ENCODE measurements around the gene FNIP2.
"Not testable (repeated sequence)": the region's sequence is repeated elsewhere in the genome, so short reads cannot be mapped to it uniquely, and the experiment has no call there.

Gene FNIP2

DNA sequence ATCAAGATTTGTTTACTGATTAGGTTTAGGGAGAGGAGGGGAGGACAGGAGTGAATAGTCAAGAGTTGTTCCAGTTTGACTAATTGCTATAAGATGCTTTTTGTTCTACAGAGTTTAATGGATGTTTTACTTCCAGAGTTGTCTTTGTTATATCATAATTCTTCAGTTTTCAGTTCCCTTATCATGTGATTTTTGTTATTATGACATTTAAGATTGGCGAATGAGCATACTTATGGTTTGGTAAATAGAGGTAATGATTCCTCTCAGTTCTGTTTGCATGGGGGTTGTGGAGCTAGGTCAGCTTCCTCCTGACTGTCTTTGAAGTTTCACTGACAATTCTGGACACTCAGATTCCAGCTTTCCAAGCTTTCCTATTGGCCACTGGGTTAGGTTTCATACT, 24.6 kb downstream of the FNIP2 start:
- 100% methylated on average over 1 of the region's 1 CpG for WGBS
- H3K4me3 ChIP-seq (ENCODE audit: low read length); H3K27ac ChIP-seq (ENCODE audit: low read depth, low read length); H3K9me3 ChIP-seq (ENCODE audit: insufficient read depth, low read depth, low read length); H3K27me3 ChIP-seq (ENCODE audit: insufficient read depth, low read length); H3K36me3 ChIP-seq (ENCODE audit: insufficient read depth, low read length); H3K9ac ChIP-seq (ENCODE audit: low read depth, low read length): not testable (repeated sequence)
- H3K4me1 ChIP-seq (ENCODE audit: insufficient read depth, low read length) = peaks cover 17% of the 10 kb centered on the region

DNA sequence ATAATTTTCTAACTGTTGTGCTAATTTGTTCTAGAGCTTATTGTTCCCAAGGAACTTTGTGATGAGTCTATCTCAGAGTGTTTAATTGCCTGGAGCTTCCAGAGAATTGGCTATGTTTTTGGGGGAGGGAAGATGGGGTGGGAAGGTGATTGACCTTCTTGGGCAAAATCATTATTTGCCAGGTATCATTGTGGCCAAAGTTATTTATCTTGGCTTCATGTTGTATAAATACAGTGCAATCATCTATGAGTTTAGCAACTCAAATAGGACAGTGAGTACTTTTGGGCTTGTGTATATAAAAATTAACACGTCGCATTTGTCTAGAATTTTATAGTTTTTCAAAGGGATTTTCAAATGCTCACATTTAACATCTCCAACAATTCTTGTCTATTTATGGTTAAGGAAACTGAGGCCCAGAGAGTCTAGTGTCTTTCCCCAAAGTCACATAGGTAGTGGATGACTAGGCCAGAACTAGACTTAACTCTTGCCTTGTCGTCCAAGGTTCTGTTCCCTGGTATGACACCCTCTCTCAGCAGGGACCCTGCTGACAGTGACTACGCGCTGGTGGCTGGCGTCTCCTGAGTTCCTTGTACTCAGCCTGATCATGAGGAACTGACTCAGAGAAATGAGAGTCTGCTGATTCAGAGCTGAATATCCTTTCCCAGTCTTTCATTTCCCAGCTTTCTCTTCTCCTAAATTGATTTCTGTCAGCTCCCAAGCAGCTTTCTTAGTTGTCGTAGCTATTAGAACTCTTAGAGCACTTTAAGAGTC, 27.7 kb downstream of the FNIP2 start:
- Histone ChIP-seq H3K36me3 (ENCODE audit: insufficient read depth, low read length) (no peaks in the 10 kb centered on the region), H3K9ac (ENCODE audit: low read depth, low read length) (no peak overlapping the region)

DNA sequence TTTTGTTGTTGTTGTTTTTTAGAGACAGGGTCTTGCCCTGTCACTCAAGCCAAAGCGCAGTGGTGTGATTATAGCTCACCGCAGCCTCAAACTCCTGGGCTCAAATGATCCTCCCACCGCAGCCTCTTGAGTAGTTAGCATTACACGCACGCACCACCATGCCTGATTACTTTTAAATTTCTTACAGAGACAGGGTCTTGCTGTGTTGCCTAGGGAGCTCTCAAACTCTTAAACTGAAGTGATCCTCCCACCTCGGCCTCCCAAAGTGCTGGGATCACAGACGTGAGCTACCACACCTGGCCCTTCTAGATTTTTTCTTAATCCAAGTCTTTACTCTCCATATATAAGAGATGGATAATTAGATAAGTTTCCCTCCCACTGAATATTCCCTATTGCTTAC, 29.2 kb downstream of the FNIP2 start:
- H3K4me1 ChIP-seq (ENCODE audit: insufficient read depth, low read length) = peaks cover 17% of the 10 kb centered on the region
- no peaks in the 10 kb centered on the region for H3K27me3 ChIP-seq (ENCODE audit: insufficient read depth, low read length)
- no peak overlapping the region for H3K4me3 ChIP-seq (ENCODE audit: low read length)
- no peak overlapping the region for H3K27ac ChIP-seq (ENCODE audit: low read depth, low read length)
- 91% methylated on average over 7 of the region's 7 CpGs for WGBS
- no peaks in the 10 kb centered on the region for H3K9me3 ChIP-seq (ENCODE audit: insufficient read depth, low read depth, low read length)
- no peaks in the 10 kb centered on the region for H3K36me3 ChIP-seq (ENCODE audit: insufficient read depth, low read length)
- H3K9ac ChIP-seq (ENCODE audit: low read depth, low read length) = no peak overlapping the region

More for the DNA sequence above, 27.7 kb downstream of the FNIP2 start:
- no peak overlapping the region for H3K27ac ChIP-seq (ENCODE audit: low read depth, low read length)
- H3K9me3 ChIP-seq (ENCODE audit: insufficient read depth, low read depth, low read length) = no peaks in the 10 kb centered on the region
- 91% methylated on average over 6 of the region's 7 CpGs for WGBS
- no peaks in the 10 kb centered on the region for H3K27me3 ChIP-seq (ENCODE audit: insufficient read depth, low read length)
- peaks cover 17% of the 10 kb centered on the region for H3K4me1 ChIP-seq (ENCODE audit: insufficient read depth, low read length)
- H3K4me3 ChIP-seq (ENCODE audit: low read length) = no peak overlapping the region

DNA sequence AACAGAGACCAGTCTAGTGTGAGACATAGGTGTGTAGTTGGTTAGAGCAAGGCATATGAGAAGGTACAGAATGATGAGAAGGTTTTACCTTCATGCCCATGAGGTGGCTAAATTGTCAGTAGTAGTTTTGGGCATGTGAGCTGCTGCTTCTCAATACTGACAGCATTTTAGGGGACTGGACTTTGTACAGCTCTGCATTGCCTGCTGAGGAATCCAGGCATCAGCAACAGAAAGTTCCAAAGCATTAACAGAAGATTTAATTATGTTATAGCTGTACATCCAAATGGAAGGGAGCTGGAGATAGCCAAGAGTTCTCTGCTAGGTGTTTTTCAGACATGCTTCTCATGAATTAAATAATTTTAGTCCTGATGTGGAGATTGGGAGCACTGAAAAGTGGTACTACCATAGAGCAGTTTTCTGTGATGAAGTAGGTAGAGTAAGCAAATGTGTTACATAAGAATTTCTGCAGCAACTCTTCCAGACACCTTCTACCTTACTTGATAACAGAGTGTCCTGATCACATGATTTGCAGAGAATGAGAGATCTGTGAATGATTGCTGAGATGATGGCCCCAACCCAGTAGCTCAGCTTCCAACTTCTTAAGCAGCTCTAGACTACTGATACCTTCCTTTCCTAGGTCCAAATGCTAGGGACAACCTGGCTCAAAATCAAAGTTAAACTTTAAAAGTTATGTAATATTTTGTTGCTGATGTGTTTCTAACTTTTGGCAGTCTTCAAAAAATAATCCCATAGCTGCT, 30.4 kb downstream of the FNIP2 start:
- no peaks in the 10 kb centered on the region for H3K27me3 ChIP-seq (ENCODE audit: insufficient read depth, low read length)
- H3K36me3 ChIP-seq (ENCODE audit: insufficient read depth, low read length) = no peaks in the 10 kb centered on the region
- H3K27ac ChIP-seq (ENCODE audit: low read depth, low read length) = no peak overlapping the region
- no peaks in the 10 kb centered on the region for H3K9me3 ChIP-seq (ENCODE audit: insufficient read depth, low read depth, low read length)
- no peak overlapping the region for H3K4me3 ChIP-seq (ENCODE audit: low read length)
- H3K9ac ChIP-seq (ENCODE audit: low read depth, low read length) = no peak overlapping the region
- peaks cover 13% of the 10 kb centered on the region for H3K4me1 ChIP-seq (ENCODE audit: insufficient read depth, low read length)

DNA sequence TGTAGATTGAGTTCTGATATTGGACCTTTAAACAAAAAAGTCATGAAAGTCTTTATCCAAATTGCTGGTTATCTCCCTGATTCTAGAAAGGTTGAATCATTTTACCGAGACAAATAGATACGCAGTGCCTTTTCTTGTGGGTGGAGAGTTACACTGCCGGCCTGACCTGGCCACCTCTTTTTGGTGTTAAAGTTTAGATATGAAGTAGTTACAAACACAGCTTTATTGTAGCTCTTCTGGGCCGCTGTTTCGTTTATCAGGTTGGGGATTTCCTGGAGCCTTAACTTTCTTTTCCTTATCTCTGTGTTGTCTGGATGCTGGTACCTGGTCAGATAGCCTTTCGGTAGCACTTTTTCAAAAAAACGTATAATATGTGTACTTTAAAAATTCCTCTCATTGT, 31.0 kb downstream of the FNIP2 start:
- H3K27ac ChIP-seq (ENCODE audit: low read depth, low read length) = no peak overlapping the region
- no peaks in the 10 kb centered on the region for H3K27me3 ChIP-seq (ENCODE audit: insufficient read depth, low read length)
- H3K9me3 ChIP-seq (ENCODE audit: insufficient read depth, low read depth, low read length) = no peaks in the 10 kb centered on the region
- 80% methylated on average over 5 of the region's 7 CpGs for WGBS
- no peaks in the 10 kb centered on the region for H3K36me3 ChIP-seq (ENCODE audit: insufficient read depth, low read length)
- H3K4me1 ChIP-seq (ENCODE audit: insufficient read depth, low read length) = peaks cover 13% of the 10 kb centered on the region
- no peak overlapping the region for H3K9ac ChIP-seq (ENCODE audit: low read depth, low read length)
- no peak overlapping the region for H3K4me3 ChIP-seq (ENCODE audit: low read length)

DNA sequence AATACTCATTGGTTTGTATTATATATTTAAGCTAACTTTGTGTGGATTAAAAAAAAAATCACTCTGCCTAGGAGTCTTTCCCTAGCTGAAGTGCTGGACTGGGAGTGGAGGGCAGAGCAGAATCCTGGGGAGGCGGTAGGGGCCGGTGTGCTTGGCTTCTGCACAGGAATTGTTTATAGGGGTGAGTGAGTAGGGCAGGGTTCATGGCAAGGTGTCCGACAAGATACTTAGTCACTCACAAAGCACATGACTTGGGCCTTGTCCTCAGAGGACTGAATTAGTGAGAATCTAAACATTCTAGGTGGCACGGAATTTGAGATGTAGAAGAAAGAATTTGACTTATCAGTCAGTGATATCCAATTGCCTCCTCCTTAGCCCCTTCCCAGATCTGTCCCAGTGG, 32.2 kb downstream of the FNIP2 start:
- H3K4me1 ChIP-seq (ENCODE audit: insufficient read depth, low read length) = peaks cover 22% of the 10 kb centered on the region
- H3K36me3 ChIP-seq (ENCODE audit: insufficient read depth, low read length) = no peaks in the 10 kb centered on the region
- H3K27me3 ChIP-seq (ENCODE audit: insufficient read depth, low read length) = no peaks in the 10 kb centered on the region
- no peaks in the 10 kb centered on the region for H3K9me3 ChIP-seq (ENCODE audit: insufficient read depth, low read depth, low read length)
- WGBS = 86% methylated on average over 4 of the region's 4 CpGs
- no peak overlapping the region for H3K9ac ChIP-seq (ENCODE audit: low read depth, low read length)
- H3K27ac ChIP-seq (ENCODE audit: low read depth, low read length) = no peak overlapping the region
- H3K4me3 ChIP-seq (ENCODE audit: low read length) = no peak overlapping the region

DNA sequence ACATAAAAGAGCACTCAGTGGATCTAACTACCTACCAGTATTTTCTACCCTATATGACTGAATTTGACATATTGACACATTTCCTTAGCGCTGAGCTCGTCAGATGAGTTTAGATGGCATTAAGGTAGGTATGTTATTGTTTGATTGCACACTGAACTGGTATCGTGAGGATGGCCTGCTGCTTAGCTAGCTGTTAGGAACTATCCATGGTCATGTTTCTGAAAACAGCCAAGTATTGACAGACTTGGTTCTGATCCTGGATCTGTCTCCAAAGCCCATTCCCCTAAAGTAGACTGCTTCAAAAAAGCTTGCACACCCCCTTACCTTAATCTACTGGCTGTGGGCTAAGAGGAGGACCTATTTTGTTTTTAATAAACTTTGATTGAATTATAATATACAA, 32.9 kb downstream of the FNIP2 start:
- no peak overlapping the region for H3K9ac ChIP-seq (ENCODE audit: low read depth, low read length)
- no peaks in the 10 kb centered on the region for H3K27me3 ChIP-seq (ENCODE audit: insufficient read depth, low read length)
- 97% methylated on average over 3 of the region's 3 CpGs for WGBS
- H3K36me3 ChIP-seq (ENCODE audit: insufficient read depth, low read length) = no peaks in the 10 kb centered on the region
- no peak overlapping the region for H3K4me3 ChIP-seq (ENCODE audit: low read length)
- H3K4me1 ChIP-seq (ENCODE audit: insufficient read depth, low read length) = peaks cover 23% of the 10 kb centered on the region
- no peaks in the 10 kb centered on the region for H3K9me3 ChIP-seq (ENCODE audit: insufficient read depth, low read depth, low read length)
- H3K27ac ChIP-seq (ENCODE audit: low read depth, low read length) = no peak overlapping the region

DNA sequence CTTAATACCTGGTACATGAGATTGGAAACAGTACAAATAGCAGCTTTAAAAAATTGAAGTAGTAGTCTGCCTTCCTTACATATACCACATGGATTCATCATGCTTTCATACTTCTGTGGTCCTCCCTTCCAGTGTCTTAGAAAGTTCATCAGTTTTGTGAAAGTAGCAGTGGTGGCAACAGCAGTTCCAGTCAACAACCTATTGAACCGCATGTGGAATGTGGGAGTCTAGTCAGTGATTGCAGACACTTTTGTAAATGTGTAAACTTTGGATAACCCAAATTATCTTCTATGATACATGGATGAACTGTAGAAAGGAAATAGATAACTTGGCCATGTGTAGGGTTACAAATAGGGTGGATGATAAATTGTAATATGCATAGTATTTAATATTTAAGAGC, 34.1 kb downstream of the FNIP2 start:
- H3K27ac ChIP-seq (ENCODE audit: low read depth, low read length) = no peak overlapping the region
- 100% methylated on average over 1 of the region's 1 CpG for WGBS
- no peaks in the 10 kb centered on the region for H3K27me3 ChIP-seq (ENCODE audit: insufficient read depth, low read length)
- H3K9me3 ChIP-seq (ENCODE audit: insufficient read depth, low read depth, low read length) = no peaks in the 10 kb centered on the region
- no peaks in the 10 kb centered on the region for H3K36me3 ChIP-seq (ENCODE audit: insufficient read depth, low read length)
- peaks cover 23% of the 10 kb centered on the region for H3K4me1 ChIP-seq (ENCODE audit: insufficient read depth, low read length)
- no peak overlapping the region for H3K4me3 ChIP-seq (ENCODE audit: low read length)
- H3K9ac ChIP-seq (ENCODE audit: low read depth, low read length) = no peak overlapping the region

DNA sequence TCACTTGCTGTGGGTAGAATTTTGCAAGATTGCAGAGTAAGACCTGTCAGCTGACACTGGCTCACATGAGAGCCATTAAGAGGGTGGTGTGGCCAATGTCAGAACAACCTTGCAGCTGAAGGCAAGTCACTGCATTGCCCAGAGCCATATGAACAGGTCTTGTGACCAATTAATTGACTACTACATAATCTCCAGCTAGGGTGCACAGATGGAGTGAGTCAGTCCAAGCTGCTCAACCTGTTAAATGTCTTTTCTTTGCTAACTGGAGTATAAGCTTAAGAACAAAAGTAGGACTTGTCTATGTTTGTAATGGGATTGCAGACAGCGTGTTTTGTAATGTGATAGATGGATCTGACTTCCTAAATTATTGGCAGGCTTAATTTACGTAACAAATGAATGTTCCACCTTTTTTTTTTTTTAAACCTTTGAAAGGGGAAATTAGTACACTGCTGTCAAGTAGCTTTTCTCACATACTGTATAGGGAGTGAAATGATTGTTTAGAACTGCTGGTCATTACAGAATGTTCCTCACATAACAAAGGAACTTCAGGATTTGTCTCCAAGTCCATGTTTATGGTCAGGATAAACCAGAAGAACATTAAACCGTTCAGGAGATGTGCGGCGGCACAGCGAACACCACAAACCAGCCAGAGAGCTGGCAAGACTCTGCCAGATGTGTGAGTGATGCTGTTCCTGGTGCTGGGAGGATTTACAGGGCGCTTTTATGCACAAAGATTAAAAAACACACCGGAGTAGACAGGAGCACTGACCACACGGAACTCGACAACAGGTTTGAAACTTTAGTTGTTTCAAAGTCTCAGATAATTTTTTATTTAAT, 37.0 kb downstream of the FNIP2 start:
- Histone ChIP-seq H3K4me3 (ENCODE audit: low read length) (no peak overlapping the region), H3K27me3 (ENCODE audit: insufficient read depth, low read length) (no peaks in the 10 kb centered on the region), H3K36me3 (ENCODE audit: insufficient read depth, low read length) (no peaks in the 10 kb centered on the region), H3K9ac (ENCODE audit: low read depth, low read length) (no peak overlapping the region), H3K4me1 (ENCODE audit: insufficient read depth, low read length) (peaks cover 24% of the 10 kb centered on the region), H3K9me3 (ENCODE audit: insufficient read depth, low read depth, low read length) (no peaks in the 10 kb centered on the region), H3K27ac (ENCODE audit: low read depth, low read length) (no peak overlapping the region)
- whole genome bisulfite sequencing = 93% methylated on average over 10 of the region's 10 CpGs

DNA sequence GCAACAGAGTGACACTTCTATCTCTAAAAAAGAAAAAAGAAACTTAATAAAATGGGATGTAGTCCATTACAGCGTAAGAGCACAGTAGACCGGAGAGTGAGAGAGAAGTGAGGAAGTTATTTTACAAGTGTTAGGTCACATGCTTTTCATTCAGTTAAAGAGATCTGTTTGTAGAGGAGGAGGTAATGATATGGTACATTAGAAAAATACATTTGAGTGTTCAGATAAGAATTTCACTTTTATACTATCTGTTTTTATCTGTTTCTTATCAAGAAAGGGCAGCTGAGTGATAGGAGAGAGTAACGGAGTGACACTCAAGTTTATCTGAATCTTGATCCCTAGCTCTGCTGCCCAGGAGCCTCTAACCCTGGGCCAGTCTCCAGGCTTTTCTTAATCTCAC, 38.9 kb downstream of the FNIP2 start:
- no peaks in the 10 kb centered on the region for H3K36me3 ChIP-seq (ENCODE audit: insufficient read depth, low read length)

DNA sequence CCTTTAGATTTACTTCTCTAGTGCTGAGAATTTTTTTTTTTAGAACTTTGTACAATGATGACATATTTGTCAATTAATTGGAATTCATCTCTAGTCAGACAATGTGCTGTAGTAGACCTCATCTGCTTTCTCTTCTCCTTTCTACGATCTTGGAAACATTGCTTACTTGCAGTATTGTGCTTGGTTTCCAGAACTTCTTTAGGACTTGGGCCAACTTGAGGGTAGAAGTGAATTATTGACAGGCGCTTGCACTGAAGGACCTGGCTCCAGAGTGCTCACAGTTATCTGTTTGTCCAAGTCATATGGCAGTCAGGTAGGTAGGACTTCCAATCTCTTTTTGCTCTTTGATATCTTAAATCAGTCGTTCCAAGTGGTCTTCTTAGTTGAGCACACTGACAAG, 39.6 kb downstream of the FNIP2 start:
- H3K9ac ChIP-seq (ENCODE audit: low read depth, low read length) = no peak overlapping the region
- no peak overlapping the region for H3K27ac ChIP-seq (ENCODE audit: low read depth, low read length)
- no peaks in the 10 kb centered on the region for H3K9me3 ChIP-seq (ENCODE audit: insufficient read depth, low read depth, low read length)
- H3K36me3 ChIP-seq (ENCODE audit: insufficient read depth, low read length) = no peaks in the 10 kb centered on the region
- H3K4me3 ChIP-seq (ENCODE audit: low read length) = no peak overlapping the region
- H3K27me3 ChIP-seq (ENCODE audit: insufficient read depth, low read length) = no peaks in the 10 kb centered on the region
- H3K4me1 ChIP-seq (ENCODE audit: insufficient read depth, low read length) = peaks cover 25% of the 10 kb centered on the region
- 81% methylated on average over 3 of the region's 3 CpGs for WGBS

More for the DNA sequence above, 38.9 kb downstream of the FNIP2 start:
- Histone ChIP-seq H3K9ac (ENCODE audit: low read depth, low read length) (no peak overlapping the region), H3K27me3 (ENCODE audit: insufficient read depth, low read length) (no peaks in the 10 kb centered on the region), H3K4me3 (ENCODE audit: low read length) (no peak overlapping the region), H3K4me1 (ENCODE audit: insufficient read depth, low read length) (peaks cover 25% of the 10 kb centered on the region), H3K9me3 (ENCODE audit: insufficient read depth, low read depth, low read length) (no peaks in the 10 kb centered on the region), H3K27ac (ENCODE audit: low read depth, low read length) (no peak overlapping the region)
- WGBS = 83% methylated on average over 3 of the region's 3 CpGs

All from HUES64 (cell line).